ENCODE measurements around the gene APBA3. TPM values are rescaled to one million over a fixed set of nuclear protein-coding genes. Genes with fewer than 3 reads are reported as not detected.

APBA3 gene
- total and polyA plus RNA-seq, 9 of the 15 experiments (the other 6 are each of a cell fraction or from before 2014, with no cell fraction given): 0.10 to 29.5 (median 11.5) TPM

DNA sequence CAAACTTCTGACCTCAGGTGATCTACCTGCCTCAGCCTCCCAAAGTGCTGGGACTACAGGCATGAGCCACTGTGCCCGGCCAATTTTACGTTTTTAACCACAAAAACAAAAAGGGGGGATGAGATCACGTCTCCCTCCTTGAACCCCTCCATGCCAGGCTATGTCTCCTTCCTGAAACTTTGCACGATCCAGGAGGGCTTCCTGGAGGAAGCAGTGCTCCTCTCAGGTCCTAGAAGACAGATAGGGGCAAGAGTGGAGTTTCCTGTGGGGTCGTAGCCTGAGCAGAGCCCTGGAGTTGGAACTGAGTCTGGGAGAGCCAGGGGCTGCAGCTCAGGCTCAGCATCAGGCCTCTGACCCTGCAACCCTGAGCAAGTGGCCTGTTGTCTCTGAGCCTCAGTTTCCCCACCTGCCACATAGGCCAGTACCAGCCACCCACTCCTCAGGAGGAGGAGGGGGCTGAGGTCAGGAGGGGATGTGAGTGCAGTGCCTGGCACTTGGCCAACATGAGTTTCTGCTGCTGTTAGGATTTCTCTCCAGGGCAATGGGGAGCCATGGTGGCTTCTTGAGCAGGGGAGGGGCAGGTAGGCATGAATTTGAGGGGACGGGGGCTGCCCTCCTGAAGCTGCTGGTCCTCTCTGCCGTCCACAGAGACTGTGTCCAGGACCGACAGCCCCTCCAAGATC is 16.0 kb downstream of the APBA3 start (continued):
- TF ChIP-seq SMAD2 (IDR thresholded peaks at IDR 0.05; ENCODE audit: low read depth, low read length) (no peak), ZNF41 (CRISPR knock-in tag; conservative IDR thresholded peaks at IDR 0.05) (no peak), STAT5A (IDR thresholded peaks at IDR 0.05; ENCODE audit: borderline replicate concordance, low read length) (no peak), DDX20 (tag; IDR thresholded peaks at IDR 0.05; ENCODE audit: low read depth) (no peak), KDM1A (IDR thresholded peaks at IDR 0.05) (peak in 1 of 2 experiments; percentile 53; a peak in 1 of 4 replicates), CBX1 (IDR thresholded peaks at IDR 0.05; ENCODE audit: low read depth) (0 out of 2 replicates have a peak, but pooled peaks have one; percentile 26), GABPB2 (CRISPR knock-in tag; conservative IDR thresholded peaks at IDR 0.05) (no peak), ARID3B (CRISPR knock-in tag; IDR thresholded peaks at IDR 0.05; ENCODE audit: borderline replicate concordance) (no peak), ZNF644 (tag; IDR thresholded peaks at IDR 0.05; ENCODE audit: low read depth) (no peak), MEIS2 (IDR thresholded peaks at IDR 0.05; ENCODE audit: partially characterized antibody) (no peak), ZNF583 (CRISPR knock-in tag; IDR thresholded peaks at IDR 0.05) (no peak), CREM (IDR thresholded peaks at IDR 0.05; ENCODE audit: low read depth) (no peak), PHB (CRISPR knock-in tag; IDR thresholded peaks at IDR 0.05) (no peak), ZNF507 (tag; conservative IDR thresholded peaks at IDR 0.05) (no peak), MTA3 (IDR thresholded peaks at IDR 0.05; ENCODE audit: borderline replicate concordance) (no peak), NR4A1 (CRISPR knock-in tag; IDR thresholded peaks at IDR 0.05) (no peak), NR4A1 (tag; IDR thresholded peaks at IDR 0.05) (no peak), SMC3 (conservative IDR thresholded peaks at IDR 0.05; ENCODE audit: insufficient read depth, low read depth, low read length) (no peak), SIRT6 (IDR thresholded peaks at IDR 0.05; ENCODE audit: low read depth, low read length) (no peak)
- TF ChIP-seq, protein P1, sequence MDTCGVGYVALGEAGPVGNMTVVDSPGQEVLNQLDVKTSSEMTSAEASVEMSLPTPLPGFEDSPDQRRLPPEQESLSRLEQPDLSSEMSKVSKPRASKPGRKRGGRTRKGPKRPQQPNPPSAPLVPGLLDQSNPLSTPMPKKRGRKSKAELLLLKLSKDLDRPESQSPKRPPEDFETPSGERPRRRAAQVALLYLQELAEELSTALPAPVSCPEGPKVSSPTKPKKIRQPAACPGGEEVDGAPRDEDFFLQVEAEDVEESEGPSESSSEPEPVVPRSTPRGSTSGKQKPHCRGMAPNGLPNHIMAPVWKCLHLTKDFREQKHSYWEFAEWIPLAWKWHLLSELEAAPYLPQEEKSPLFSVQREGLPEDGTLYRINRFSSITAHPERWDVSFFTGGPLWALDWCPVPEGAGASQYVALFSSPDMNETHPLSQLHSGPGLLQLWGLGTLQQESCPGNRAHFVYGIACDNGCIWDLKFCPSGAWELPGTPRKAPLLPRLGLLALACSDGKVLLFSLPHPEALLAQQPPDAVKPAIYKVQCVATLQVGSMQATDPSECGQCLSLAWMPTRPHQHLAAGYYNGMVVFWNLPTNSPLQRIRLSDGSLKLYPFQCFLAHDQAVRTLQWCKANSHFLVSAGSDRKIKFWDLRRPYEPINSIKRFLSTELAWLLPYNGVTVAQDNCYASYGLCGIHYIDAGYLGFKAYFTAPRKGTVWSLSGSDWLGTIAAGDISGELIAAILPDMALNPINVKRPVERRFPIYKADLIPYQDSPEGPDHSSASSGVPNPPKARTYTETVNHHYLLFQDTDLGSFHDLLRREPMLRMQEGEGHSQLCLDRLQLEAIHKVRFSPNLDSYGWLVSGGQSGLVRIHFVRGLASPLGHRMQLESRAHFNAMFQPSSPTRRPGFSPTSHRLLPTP (IDR thresholded peaks at IDR 0.05; ENCODE audit: borderline replicate concordance, extremely low read depth, insufficient read length): no peak
- TF ChIP-seq, protein P2, sequence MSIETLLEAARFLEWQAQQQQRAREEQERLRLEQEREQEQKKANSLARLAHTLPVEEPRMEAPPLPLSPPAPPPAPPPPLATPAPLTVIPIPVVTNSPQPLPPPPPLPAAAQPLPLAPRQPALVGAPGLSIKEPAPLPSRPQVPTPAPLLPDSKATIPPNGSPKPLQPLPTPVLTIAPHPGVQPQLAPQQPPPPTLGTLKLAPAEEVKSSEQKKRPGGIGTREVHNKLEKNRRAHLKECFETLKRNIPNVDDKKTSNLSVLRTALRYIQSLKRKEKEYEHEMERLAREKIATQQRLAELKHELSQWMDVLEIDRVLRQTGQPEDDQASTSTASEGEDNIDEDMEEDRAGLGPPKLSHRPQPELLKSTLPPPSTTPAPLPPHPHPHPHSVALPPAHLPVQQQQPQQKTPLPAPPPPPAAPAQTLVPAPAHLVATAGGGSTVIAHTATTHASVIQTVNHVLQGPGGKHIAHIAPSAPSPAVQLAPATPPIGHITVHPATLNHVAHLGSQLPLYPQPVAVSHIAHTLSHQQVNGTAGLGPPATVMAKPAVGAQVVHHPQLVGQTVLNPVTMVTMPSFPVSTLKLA (conservative IDR thresholded peaks at IDR 0.05): no peak
- TF ChIP-seq, protein P3, sequence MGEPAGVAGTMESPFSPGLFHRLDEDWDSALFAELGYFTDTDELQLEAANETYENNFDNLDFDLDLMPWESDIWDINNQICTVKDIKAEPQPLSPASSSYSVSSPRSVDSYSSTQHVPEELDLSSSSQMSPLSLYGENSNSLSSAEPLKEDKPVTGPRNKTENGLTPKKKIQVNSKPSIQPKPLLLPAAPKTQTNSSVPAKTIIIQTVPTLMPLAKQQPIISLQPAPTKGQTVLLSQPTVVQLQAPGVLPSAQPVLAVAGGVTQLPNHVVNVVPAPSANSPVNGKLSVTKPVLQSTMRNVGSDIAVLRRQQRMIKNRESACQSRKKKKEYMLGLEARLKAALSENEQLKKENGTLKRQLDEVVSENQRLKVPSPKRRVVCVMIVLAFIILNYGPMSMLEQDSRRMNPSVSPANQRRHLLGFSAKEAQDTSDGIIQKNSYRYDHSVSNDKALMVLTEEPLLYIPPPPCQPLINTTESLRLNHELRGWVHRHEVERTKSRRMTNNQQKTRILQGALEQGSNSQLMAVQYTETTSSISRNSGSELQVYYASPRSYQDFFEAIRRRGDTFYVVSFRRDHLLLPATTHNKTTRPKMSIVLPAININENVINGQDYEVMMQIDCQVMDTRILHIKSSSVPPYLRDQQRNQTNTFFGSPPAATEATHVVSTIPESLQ (CRISPR knock-in tag; IDR thresholded peaks at IDR 0.05): no peak
